Mucosa of descending colon (tissue), 3 donors: ENCODE data around the gene ABCD4. TPM values are rescaled to one million over a fixed set of nuclear protein-coding genes. Genes with fewer than 3 reads are reported as not detected.

ENCODE experiments used
- ATAC-seq: fragments of 200-7000 bp; cut with Tn5 transposase; one replicate; pipeline ENCODE4 v1.9.1; 2020; ENCODE audit warnings: mild to moderate bottlenecking, moderate library complexity
- DNase-seq, 3 donors: peaks; one replicate each; pipeline ENCODE4 v3.0.0-alpha.2; 2020
- H3K36me3 ChIP-seq: fragments of 200-600 bp; one replicate; pipeline ENCODE4 v1.8.0; 2021; ENCODE audit warnings: low read depth, mild to moderate bottlenecking
- H3K4me1 ChIP-seq: fragments of 200-600 bp; one replicate; pipeline ENCODE4 v1.8.0; 2021; ENCODE audit warnings: low read depth, mild to moderate bottlenecking
- H3K4me3 ChIP-seq: fragments of 200-600 bp; one replicate; pipeline ENCODE4 v1.8.0; 2021; ENCODE audit warnings: mild to moderate bottlenecking
- H3K9me3 ChIP-seq: fragments of 200-600 bp; one replicate; pipeline ENCODE4 v1.8.0; 2021; ENCODE audit warnings: mild to moderate bottlenecking
- CTCF ChIP-seq: fragments of 200-600 bp; IDR thresholded peaks from one replicate; pipeline ENCODE4 v1.8.0; 2022; ENCODE audit warnings: antibody characterized with exemption, mild to moderate bottlenecking
- intact Hi-C, 2 donors: fragments of 100-400 bp; cut with DNase I in 1 of 2; cut with micrococcal nuclease in 1 of 2; formaldehyde crosslinking; loops; one replicate each; pipeline versions ENCODE4 v1.11.0 to v1.11.1; 2022; cut with DNase I, micrococcal nuclease
- total RNA-seq, 3 donors: library from RNA; stranded (reverse); fragmentation: NEBNext Ultra II Directional in 2 of 3; extraction: Animal tissue kit (Norgen Biotek cat#: 25700) in 2 of 3; gene quantifications; one replicate each; pipeline versions ENCODE4 v1.2.1 to v1.2.4, GENCODE V29; 2021 to 2023
- donor health status: DM: no; HTN: no; CAD: no; lungs with moderate emphysema.
- donor health status: DM: no; HTN: no; CAD: no.
- donor health status: DM: no; HTN: yes; CAD: no.

ABCD4 gene
- total RNA-seq, 3 donors from 2014 or later: 41.9 to 71.3 (median 53.8) TPM

- TF ChIP-seq CTCF: no peak
- no peaks in the 10 kb centered on the region for H3K9me3 ChIP-seq
- no peaks in the 10 kb centered on the region for H3K4me1 ChIP-seq
- no peak for DNase-seq
- no peaks in the 10 kb centered on the region for H3K36me3 ChIP-seq
- H3K4me3 ChIP-seq: no peak overlapping the region
- no peak for ATAC-seq
- intact Hi-C loops: no loop called here
Measured at GRCh38 chr14:74312161-74312560, 9.4 kb upstream of the ABCD4 start.

- TF ChIP-seq CTCF: no peak
- ATAC-seq: no peak
- no peak overlapping the region for H3K4me3 ChIP-seq
Measured at GRCh38 chr14:74309125-74310022, 6.6 kb upstream of the ABCD4 start.

GRCh38 chr14:74308695-74309094 lies 6.0 kb upstream of the ABCD4 start:
- TF ChIP-seq CTCF: no peak
- no peaks in the 10 kb centered on the region for H3K36me3 ChIP-seq
- intact Hi-C loops: no loop called here
- H3K4me1 ChIP-seq: no peaks in the 10 kb centered on the region
- ATAC-seq (no peak), DNase-seq (no peak)
- no peaks in the 10 kb centered on the region for H3K9me3 ChIP-seq
- no peak overlapping the region for H3K4me3 ChIP-seq

More at GRCh38 chr14:74309125-74310022, 6.6 kb upstream of the ABCD4 start:
- no peak for DNase-seq
- Histone ChIP-seq H3K9me3 (no peaks in the 10 kb centered on the region), H3K4me1 (no peaks in the 10 kb centered on the region), H3K36me3 (no peaks in the 10 kb centered on the region)
- intact Hi-C loops: no loop called here

- no peak for TF ChIP-seq CTCF
- intact Hi-C loops: no loop called here
- H3K9me3 ChIP-seq: no peaks in the 10 kb centered on the region
- DNase-seq: no peak
- peak overlapping the region; percentile 72 for H3K4me3 ChIP-seq
- ATAC-seq: peak; percentile 68
- peaks cover 5% of the 10 kb centered on the region for H3K4me1 ChIP-seq
- no peaks in the 10 kb centered on the region for H3K36me3 ChIP-seq
Measured at GRCh38 chr14:74302152-74302628, 544 bp downstream of the ABCD4 start.

GRCh38 chr14:74301594-74302151 lies 1.1 kb downstream of the ABCD4 start:
- Histone ChIP-seq H3K4me3 (no peak overlapping the region), H3K9me3 (no peaks in the 10 kb centered on the region), H3K4me1 (peaks cover 5% of the 10 kb centered on the region), H3K36me3 (no peaks in the 10 kb centered on the region)
- DNase-seq: peak in 1 of 3 donors; percentile 15
- no peak for TF ChIP-seq CTCF
- intact Hi-C loops: no loop called here
- ATAC-seq: peak; percentile 5
